DOHH2 (cell line): ENCODE measurements around the gene NBEA.
"Not testable (repeated sequence)": the region's sequence is repeated elsewhere in the genome, so short reads cannot be mapped to it uniquely, and the experiment has no call there.

ENCODE experiments used
- H3F3A ChIP-seq: fragments of 200-600 bp; sonication (generic), shearing (Covaris generic); 2 replicates; pipeline ENCODE4 v1.6.0; 2016; ENCODE audit warnings: antibody characterized with exemption, mild to moderate bottlenecking; ENCODE audit not compliant: control insufficient read depth, insufficient read depth
- H3K27ac ChIP-seq: fragments of 200-600 bp; sonication (generic); 2 replicates; pipeline ENCODE4 v1.5.1; 2014; ENCODE audit warnings: low read depth, mild to moderate bottlenecking, low read length, moderate library complexity
- H3K27me3 ChIP-seq: fragments of 200-600 bp; sonication (generic); 2 replicates; pipeline ENCODE4 v1.6.1; 2014; ENCODE audit warnings: mild to moderate bottlenecking, low read length, mixed read lengths; ENCODE audit not compliant: control insufficient read depth
- H3K36me3 ChIP-seq: fragments of 200-600 bp; sonication (generic); 2 replicates; pipeline ENCODE4 v1.6.1; 2014; ENCODE audit warnings: mild to moderate bottlenecking, low read length, moderate library complexity, mixed read lengths; ENCODE audit not compliant: control insufficient read depth
- H3K4me1 ChIP-seq: fragments of 200-600 bp; sonication (generic); 2 replicates; pipeline ENCODE4 v1.6.1; 2014; ENCODE audit warnings: mild to moderate bottlenecking, low read length, mixed read lengths; ENCODE audit not compliant: control insufficient read depth
- H3K4me2 ChIP-seq: fragments of 200-600 bp; sonication (generic); 2 replicates; pipeline ENCODE4 v1.6.0; 2014; ENCODE audit warnings: mild to moderate bottlenecking, low read length, moderate library complexity
- H3K4me3 ChIP-seq: fragments of 200-600 bp; sonication (generic); 2 replicates; pipeline ENCODE4 v1.5.1; 2014; ENCODE audit warnings: mild to moderate bottlenecking, low read length, mixed read lengths
- H3K79me2 ChIP-seq: fragments of 200-600 bp; sonication (generic); 2 replicates; pipeline ENCODE4 v1.6.1; 2014; ENCODE audit warnings: mild to moderate bottlenecking, low read length, mixed read lengths; ENCODE audit not compliant: control insufficient read depth
- H3K9me2 ChIP-seq: fragments of 200-600 bp; sonication (generic); replicated peaks from 2 replicates; pipeline ENCODE4 v1.6.1; 2014; ENCODE audit warnings: mild to moderate bottlenecking, low read length, mixed read lengths; ENCODE audit not compliant: control insufficient read depth
- H3K9me3 ChIP-seq: fragments of 200-600 bp; sonication (generic); 2 replicates; pipeline ENCODE4 v1.6.1; 2014; ENCODE audit warnings: antibody characterized with exemption, low read length, mixed read lengths; ENCODE audit not compliant: control insufficient read depth, insufficient read depth
- H4K20me1 ChIP-seq: fragments of 200-600 bp; sonication (generic); 2 replicates; pipeline ENCODE4 v1.6.0; 2014; ENCODE audit warnings: low read depth, mild to moderate bottlenecking, antibody characterized with exemption, low read length, moderate library complexity; ENCODE audit not compliant: control insufficient read depth, insufficient read depth
- EZH2phosphoT487 ChIP-seq: fragments of 200-600 bp; sonication (generic); IDR thresholded peaks from 2 replicates; pipeline ENCODE4 v1.6.1; 2017; ENCODE audit warnings: borderline replicate concordance, mild to moderate bottlenecking, antibody characterized with exemption, low read length, moderate library complexity, mixed read lengths
- TF ChIP-seq, protein P1 (sequence below): fragments of 200-600 bp; sonication (generic); IDR thresholded peaks from one replicate; pipeline ENCODE4 v1.5.1; 2014; ENCODE audit warnings: antibody characterized with exemption, mild to moderate bottlenecking, low read depth, low read length; ENCODE audit not compliant: poor library complexity, severe bottlenecking

The NBEA gene

DNA sequence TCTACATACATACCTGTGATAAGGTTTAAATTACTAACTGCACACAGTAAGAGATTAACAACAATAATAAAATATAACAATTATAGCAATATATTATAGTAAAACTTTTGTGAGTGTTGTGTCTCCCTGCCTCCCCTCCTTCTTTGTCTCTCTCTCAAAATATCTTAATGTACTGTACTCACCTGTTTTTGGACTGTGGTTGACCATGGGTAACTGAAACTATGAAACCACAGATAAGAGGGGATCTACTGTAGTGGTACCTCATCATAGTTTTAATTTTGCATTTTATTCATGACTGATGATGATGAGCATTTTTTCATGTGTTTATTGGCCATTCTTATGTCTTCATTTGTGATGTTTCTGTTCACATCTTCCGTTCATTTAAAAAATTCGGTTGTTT is 104.5 kb downstream of the NBEA start:
- Histone ChIP-seq H4K20me1 (no peaks in the 10 kb centered on the region), H3K4me2 (no peak overlapping the region), H3K27me3 (no peaks in the 10 kb centered on the region), H3K27ac (no peak overlapping the region), H3K4me1 (no peaks in the 10 kb centered on the region), H3K4me3 (no peak overlapping the region), H3F3A (no peaks in the 10 kb centered on the region), H3K9me2 (no peaks in the 10 kb centered on the region), H3K9me3 (no peaks in the 10 kb centered on the region), H3K79me2 (no peaks in the 10 kb centered on the region), H3K36me3 (no peaks in the 10 kb centered on the region)
- TF ChIP-seq EZH2phosphoT487, result no peak
- TF ChIP-seq, protein P1, sequence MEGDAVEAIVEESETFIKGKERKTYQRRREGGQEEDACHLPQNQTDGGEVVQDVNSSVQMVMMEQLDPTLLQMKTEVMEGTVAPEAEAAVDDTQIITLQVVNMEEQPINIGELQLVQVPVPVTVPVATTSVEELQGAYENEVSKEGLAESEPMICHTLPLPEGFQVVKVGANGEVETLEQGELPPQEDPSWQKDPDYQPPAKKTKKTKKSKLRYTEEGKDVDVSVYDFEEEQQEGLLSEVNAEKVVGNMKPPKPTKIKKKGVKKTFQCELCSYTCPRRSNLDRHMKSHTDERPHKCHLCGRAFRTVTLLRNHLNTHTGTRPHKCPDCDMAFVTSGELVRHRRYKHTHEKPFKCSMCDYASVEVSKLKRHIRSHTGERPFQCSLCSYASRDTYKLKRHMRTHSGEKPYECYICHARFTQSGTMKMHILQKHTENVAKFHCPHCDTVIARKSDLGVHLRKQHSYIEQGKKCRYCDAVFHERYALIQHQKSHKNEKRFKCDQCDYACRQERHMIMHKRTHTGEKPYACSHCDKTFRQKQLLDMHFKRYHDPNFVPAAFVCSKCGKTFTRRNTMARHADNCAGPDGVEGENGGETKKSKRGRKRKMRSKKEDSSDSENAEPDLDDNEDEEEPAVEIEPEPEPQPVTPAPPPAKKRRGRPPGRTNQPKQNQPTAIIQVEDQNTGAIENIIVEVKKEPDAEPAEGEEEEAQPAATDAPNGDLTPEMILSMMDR, result no peak

DNA sequence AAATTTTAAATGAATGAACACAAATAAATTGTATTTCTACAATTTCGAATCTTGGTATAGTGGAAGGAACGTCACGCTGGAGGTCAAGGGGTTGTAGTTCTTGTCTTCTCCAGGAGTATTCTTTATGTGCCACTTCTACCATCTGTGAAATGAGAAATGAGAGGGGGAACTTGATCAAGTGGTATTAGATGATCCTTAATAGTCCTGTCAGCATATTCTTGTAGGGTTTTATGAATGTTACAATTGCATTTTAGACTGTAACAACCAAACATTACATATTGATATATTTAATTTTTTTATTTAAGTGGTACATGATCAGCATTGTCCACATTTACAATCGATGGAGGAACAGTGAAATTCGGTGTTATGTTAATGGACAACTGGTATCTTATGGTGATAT is 113.6 kb downstream of the NBEA start:
- no peaks in the 10 kb centered on the region for H3K4me1 ChIP-seq

DNA sequence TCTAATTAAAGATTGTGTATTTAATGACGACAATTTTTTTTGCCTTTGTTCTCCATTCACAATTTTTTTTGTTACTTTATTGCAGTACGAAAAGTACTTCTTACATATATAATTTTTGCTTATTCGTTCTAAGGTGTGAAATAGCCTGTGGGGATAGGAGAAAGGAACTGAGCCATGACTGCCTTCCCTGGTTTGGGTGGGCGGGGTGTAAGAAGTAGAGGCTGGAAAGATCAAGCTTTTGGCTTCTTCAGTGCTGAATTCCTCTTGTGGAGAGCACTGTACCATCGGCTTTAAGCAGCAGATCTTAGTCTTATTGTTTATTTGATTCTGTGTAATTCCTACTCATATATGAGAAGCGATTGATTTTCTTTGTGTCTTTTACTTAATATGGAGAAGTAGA is 115.8 kb downstream of the NBEA start:
- Histone ChIP-seq H3K4me1 (no peaks in the 10 kb centered on the region), H3K4me3 (no peak overlapping the region), H3K9me3 (no peaks in the 10 kb centered on the region), H3K36me3 (no peaks in the 10 kb centered on the region), H3K79me2 (no peaks in the 10 kb centered on the region), H3K27me3 (no peaks in the 10 kb centered on the region), H3K4me2 (no peak overlapping the region), H3F3A (no peaks in the 10 kb centered on the region), H3K9me2 (no peaks in the 10 kb centered on the region), H4K20me1 (no peaks in the 10 kb centered on the region), H3K27ac (no peak overlapping the region)
- TF ChIP-seq, protein P1, result no peak
- no peak for TF ChIP-seq EZH2phosphoT487

More for the DNA sequence above, 113.6 kb downstream of the NBEA start:
- H4K20me1 ChIP-seq, result no peaks in the 10 kb centered on the region
- no peaks in the 10 kb centered on the region for H3K36me3 ChIP-seq
- no peaks in the 10 kb centered on the region for H3K79me2 ChIP-seq
- TF ChIP-seq, protein P1, result no peak
- no peak for TF ChIP-seq EZH2phosphoT487
- no peak overlapping the region for H3K4me3 ChIP-seq
- no peaks in the 10 kb centered on the region for H3K9me2 ChIP-seq
- H3K27me3 ChIP-seq, result no peaks in the 10 kb centered on the region
- no peaks in the 10 kb centered on the region for H3K9me3 ChIP-seq
- no peak overlapping the region for H3K27ac ChIP-seq
- no peaks in the 10 kb centered on the region for H3F3A ChIP-seq
- no peak overlapping the region for H3K4me2 ChIP-seq

DNA sequence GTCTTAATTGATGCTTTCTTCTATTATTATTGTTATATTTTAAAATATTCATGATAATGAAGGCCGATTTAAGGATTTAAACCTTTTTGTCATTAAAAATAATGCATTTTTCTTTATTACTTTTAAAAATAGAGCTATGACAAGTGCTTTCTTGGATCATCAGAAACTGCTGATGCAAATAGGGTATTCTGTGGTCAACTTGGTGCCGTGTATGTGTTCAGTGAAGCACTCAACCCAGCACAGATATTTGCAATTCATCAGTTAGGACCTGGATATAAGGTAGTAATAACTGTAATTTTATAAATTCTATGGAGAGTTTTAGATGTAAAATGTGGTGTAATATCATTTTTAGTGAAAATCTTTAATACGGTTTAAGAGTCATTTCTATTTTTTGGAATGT is 116.5 kb downstream of the NBEA start:
- not testable (repeated sequence) for H3K79me2 ChIP-seq, H3K27me3 ChIP-seq, H3K4me2 ChIP-seq, H3F3A ChIP-seq, H4K20me1 ChIP-seq, H3K4me3 ChIP-seq, H3K9me2 ChIP-seq, H3K9me3 ChIP-seq, H3K36me3 ChIP-seq, H3K27ac ChIP-seq, H3K4me1 ChIP-seq
